GM19043 (cell line): Measurements from ENCODE around the gene IQGAP1.
"Not testable (repeated sequence)": the region's sequence is repeated elsewhere in the genome, so short reads cannot be mapped to it uniquely, and the experiment has no call there.

Experiments used
- ATAC-seq: cut with Tn5 transposase; IDR thresholded peaks from one replicate; pipeline ENCODE4 v1.9.1; 2021; ENCODE audit warnings: low read depth; ENCODE audit not compliant: unreplicated experiment

The IQGAP1 gene

DNA sequence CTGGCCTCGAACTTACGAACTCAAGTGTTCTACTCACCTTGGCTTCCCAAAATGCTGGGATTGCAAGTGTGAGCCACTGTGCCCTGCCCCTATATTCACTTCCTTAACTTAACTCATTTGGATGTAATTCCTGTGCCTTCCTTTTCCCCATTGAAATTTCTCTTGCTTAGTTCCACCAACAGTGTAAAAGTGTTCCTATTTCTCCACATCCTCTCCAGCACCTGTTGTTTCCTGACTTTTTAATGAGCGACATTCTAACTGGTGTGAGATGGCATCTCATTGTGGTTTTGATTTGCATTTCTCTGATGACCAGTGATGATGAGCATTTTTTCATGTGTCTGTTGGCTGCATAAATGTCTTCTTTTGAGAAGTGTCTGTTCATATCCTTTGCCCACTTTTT lies 21.5 kb downstream of the IQGAP1 start:
- not testable (repeated sequence) for ATAC-seq

GRCh38 chr15:90410316-90410715 lies 22.3 kb downstream of the IQGAP1 start:
- not testable (repeated sequence) for ATAC-seq

- ATAC-seq, result no peak
Measured at GRCh38 chr15:90411176-90411575, 23.1 kb downstream of the IQGAP1 start.

DNA sequence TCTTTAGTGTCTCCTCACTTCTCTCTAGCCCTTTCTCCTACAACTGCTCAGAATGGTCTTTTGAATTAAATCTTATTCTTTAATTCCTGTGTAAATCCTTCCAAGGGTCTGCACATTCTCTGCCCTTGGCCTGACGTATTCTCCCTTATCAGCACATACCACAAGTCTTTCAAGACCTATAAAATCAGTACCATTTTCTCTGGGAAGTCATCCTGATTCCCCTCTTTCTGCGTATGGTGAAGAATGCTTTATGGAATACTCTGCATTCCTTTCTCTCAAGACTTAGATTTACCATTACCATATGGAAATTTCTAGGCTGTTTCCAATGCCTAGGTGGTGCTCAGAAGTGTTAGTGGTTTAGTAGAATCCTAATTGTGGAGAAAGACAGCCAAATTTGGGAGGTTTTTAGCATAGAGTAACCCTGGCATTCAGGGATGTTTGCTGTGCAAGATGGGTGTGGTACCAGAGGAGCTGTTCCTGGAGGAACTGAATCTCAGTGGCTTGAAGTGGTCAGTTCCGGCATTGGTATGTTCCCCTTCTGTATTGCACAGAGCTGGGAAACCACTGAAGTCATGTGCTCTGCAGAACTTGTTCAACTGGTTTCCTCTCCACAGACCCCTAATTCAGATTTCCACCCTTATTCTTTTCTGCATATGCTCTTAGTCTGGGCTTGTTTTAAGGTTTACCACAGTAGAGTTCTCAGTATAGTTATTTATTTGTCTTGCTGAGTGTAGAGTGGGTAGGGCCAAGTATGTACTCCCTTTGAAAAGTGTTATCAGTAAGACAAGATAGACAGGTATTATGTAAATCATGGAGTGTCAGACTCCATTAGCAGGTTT lies 24.5 kb downstream of the IQGAP1 start:
- ATAC-seq, result peak; percentile 94

GRCh38 chr15:90413411-90414379 lies 25.7 kb downstream of the IQGAP1 start:
- no peak for ATAC-seq

- no peak for ATAC-seq
Measured at GRCh38 chr15:90414408-90415028, 26.5 kb downstream of the IQGAP1 start.

DNA sequence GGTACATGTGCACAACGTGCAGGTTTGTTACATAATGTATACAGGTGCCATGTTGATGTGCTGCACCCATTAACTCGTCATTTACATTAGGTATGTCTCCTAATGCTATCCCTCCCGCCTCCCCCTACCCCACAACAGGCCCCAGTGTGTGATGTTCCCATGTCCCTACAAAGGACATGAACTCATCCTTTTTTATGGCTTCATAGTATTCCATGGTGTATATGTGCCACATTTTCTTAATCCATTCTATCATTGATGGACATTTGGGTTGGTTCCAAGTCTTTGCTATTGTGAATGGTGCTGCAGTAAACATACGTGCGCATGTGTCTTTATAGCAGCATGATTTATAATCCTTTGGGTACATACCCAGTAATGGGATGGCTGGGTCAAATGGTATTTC lies 28.0 kb downstream of the IQGAP1 start:
- ATAC-seq, result not testable (repeated sequence)

DNA sequence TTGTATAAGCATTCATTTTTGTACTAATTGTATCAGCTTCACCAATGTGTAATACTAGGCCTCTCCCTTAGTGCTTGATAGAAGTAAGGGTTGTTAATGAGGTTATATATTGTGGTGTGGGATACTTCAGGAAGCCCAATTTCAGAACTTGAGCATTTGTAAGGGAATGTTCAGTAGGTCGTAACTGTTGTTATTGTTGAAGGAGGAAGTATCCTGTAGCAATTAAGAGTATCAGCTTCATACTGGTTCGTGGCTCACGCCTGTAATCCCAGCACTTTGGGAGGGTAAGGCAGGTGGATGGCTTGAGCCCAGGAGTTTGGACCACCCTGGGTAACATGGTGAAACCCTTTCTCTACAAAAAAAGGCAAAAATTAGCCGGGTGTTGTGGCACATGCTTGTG lies 30.6 kb downstream of the IQGAP1 start:
- ATAC-seq, result no peak

GRCh38 chr15:90419206-90419605 lies 31.2 kb downstream of the IQGAP1 start:
- no peak for ATAC-seq

DNA sequence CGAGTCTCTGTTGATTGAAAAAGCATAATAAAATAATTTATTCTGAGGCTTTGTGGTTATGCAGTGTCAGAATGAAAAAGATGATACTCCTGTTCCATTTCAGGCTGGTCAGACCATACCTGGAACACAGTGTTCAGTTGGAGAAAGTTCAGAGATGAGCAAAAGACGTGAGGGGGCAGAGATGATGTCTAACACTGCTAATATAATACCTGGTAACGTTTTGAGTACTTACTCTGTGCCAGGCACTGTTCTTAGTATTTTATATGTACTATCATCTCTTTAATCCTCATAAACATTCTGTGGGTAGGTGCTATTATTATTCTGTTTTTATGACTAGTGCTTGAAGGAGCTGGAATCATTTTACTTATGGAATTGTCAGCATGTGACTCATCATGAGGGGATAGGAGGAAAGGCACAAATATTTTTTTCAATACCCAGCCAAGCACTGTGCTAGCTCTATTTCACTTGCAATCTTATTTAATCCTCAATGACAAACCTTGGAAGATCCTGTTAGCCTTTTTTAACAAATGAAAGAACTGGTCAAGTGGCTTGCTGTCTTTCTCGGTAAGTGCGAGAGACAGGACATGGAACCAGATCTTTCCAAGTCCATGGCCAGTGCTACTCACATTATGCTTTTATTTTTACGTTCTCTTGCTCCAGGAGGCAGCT lies 31.8 kb downstream of the IQGAP1 start:
- peak; percentile 61 for ATAC-seq

- no peak for ATAC-seq
Measured at GRCh38 chr15:90420451-90420850, 32.4 kb downstream of the IQGAP1 start.

- ATAC-seq, result no peak
Measured at GRCh38 chr15:90421527-90421926, 33.5 kb downstream of the IQGAP1 start.

GRCh38 chr15:90422043-90422442 lies 34.0 kb downstream of the IQGAP1 start:
- ATAC-seq, result no peak

DNA sequence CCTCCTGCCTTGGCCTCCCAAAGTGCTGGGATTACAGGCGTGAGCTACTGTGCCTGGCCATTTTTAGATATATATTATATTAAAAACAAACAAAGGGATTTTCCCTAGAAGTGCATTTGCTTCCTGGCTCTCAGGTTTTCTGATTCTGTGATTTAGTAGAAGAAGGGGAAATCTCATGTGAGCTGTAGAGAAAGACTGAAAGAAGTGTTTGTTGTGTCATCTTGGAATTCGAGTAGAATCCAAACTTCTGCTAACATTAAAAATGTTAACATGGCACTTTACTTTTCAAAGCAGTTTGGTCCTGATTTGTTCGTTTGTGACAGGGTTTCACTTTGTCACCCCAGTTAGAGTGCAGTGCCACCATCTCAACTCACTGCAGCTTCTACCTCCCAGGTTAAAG lies 34.9 kb downstream of the IQGAP1 start:
- no peak for ATAC-seq

DNA sequence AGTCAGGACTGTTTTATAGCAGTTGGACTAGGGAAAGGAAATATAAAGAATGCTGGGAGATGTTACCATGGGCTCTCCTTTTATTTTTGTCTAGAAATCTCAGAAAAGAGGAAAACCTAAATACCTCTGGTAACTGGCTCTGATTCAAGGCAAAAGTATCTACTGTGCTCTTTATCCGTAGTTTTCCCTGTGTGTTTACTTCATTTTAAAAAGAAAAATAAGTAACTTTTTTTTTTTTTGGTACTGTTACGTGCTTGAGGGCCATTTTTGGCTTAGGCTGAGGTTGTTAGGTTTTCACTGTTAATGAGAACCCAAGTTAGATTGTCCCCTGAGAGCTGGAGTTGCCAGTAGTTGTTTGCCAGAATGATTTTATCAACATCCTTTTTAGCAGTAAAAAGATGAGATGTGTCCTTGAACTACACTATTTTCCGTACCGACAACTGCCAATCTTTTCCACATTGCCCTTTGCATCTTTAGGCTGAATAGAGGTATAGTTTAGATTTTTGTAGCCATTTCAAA lies 35.8 kb downstream of the IQGAP1 start:
- ATAC-seq, result no peak

DNA sequence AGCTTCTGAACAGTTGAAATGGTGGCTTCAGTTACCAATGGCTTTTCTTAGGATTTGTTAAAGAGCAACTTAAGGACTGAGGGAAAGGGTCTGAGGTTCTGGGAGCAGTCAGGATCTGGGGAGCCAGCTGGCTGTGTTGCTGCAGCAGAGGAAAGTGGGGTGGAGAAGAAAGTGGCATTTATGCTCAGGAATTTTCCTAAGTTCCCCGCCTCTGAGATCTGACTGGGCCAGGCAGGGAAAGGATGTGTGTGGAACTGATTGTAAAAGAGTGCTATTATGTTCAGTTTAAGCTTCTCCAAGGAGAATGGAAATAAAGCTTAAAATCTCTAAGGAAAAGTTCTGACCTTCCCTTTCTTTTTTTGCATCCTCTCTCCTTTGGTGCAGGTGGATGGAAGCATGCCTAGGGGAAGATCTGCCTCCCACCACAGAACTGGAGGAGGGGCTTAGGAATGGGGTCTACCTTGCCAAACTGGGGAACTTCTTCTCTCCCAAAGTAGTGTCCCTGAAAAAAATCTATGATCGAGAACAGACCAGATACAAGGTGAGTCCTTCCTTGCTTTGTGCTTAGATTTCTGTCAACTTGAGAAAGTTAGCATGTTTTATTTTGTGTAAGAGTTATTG lies 37.8 kb downstream of the IQGAP1 start:
- ATAC-seq, result no peak

DNA sequence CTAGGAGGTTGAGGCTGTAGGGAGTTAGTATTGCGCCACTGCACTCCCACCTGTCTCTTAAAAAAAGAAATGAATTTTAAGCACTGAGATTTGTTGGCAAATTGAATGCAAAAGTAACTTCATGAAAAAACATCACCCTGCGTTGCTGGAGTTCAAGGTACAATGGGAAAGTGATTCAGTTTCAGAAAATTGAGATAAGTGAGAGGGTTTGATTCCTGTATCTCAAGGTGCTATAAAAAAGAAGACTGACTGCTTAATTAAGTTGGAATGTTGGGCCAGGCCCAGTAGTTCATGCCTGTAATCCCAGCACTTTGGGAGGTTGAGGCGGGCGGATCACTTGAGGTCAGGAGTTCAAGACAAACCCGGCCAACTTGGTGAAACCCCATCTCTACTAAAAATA lies 39.1 kb downstream of the IQGAP1 start:
- ATAC-seq, result no peak

DNA sequence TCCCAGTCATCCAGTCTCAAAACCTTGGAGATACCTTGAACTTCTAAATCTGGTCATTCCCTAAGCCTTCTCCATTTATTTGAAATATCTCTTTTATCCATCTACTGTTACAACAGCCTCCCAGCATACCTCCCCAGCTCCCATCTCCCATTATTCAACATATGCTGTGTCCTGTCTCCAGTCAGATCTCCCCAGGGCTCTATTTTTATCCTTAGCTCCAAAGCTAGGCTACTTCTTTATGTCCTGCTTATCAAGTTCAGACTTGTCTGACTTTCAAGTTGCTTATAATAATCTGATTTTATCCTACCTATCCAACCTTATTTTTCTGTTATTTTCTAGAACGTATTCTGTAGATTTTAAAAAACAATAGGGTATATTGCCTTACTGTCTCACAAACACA lies 44.2 kb downstream of the IQGAP1 start:
- ATAC-seq, result no peak

GRCh38 chr15:90435652-90436337 lies 47.8 kb downstream of the IQGAP1 start:
- ATAC-seq, result no peak
